Measurements from ENCODE around the gene MSN. TPM values are rescaled to one million over a fixed set of nuclear protein-coding genes. Genes with fewer than 3 reads are reported as not detected.

MSN gene
- total RNA-seq, 3 donors from 2014 or later (not counting 1 experiment from before 2014, with no cell fraction given): 866 to 1,028 (median 919) TPM

DNA sequence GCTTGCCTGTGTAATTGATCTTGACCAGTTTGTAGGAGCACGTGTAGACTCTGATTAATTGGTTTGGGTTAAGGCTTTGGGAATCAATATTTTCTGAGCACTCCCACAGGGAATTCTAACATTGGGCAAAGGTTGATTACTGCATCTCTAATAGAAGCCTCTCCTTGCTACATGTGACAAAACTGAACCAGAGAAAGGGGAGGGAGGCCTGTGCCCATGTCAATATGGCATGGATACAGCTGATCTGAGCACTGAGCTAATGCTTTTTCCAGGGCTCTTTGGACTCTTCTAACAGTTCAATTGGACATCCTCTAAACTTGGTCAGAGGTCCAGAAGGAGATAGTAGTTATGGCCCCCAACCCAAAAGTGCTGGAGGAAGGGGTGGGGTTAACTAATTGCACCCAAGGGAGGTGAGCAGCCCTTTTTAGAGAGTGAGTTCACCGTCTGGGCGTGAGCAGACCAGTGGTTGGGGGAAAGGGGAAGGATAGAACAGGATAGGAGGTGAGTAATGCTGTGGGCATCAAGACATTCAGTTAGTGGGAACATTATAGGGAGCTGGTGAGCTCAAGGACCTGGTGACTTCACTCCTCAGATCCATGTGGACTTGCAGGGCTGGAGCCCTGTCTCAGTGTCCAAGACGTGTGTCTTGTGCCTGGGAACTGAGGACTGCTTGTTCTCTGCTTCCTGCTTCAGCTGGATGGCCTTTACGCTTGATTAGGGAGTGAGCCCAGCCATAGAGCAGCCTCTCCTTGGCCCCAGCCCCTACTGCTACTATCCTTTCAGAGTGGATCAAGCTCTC is 22.8 kb downstream of the MSN start:
- intact Hi-C loops (cut with micrococcal nuclease): no loop called here
- Mint-ChIP-seq H3K36me3 (no peaks in the 10 kb centered on the region), H3K4me1 (peaks cover 86 to 95% of the 10 kb centered on the region in 2 donors), H3K27ac (peak overlapping the region; percentile 86 to 98), H3K4me3 (peak overlapping the region; percentile 78), H3K9me3 (no peaks in the 10 kb centered on the region), H3K27me3 (ENCODE audit: low read depth in 2 of 2) (no peaks in the 10 kb centered on the region)
- Histone ChIP-seq H3K27me3 (ENCODE audit: control insufficient read depth, insufficient read depth, low read length) (no peaks in the 10 kb centered on the region), H3K36me3 (ENCODE audit: control insufficient read depth, insufficient read depth, low read length) (no peaks in the 10 kb centered on the region), H3K4me3 (ENCODE audit: low read length) (no peak overlapping the region), H3K4me1 (ENCODE audit: control insufficient read depth, insufficient read depth, low read length) (peaks cover 88% of the 10 kb centered on the region), H3K27ac (ENCODE audit: low read length) (peak overlapping the region; percentile 61), H3K9me3 (ENCODE audit: control insufficient read depth, insufficient read depth, low read length) (no peaks in the 10 kb centered on the region)
- no peak for DNase-seq
- TF ChIP-seq, protein P1, sequence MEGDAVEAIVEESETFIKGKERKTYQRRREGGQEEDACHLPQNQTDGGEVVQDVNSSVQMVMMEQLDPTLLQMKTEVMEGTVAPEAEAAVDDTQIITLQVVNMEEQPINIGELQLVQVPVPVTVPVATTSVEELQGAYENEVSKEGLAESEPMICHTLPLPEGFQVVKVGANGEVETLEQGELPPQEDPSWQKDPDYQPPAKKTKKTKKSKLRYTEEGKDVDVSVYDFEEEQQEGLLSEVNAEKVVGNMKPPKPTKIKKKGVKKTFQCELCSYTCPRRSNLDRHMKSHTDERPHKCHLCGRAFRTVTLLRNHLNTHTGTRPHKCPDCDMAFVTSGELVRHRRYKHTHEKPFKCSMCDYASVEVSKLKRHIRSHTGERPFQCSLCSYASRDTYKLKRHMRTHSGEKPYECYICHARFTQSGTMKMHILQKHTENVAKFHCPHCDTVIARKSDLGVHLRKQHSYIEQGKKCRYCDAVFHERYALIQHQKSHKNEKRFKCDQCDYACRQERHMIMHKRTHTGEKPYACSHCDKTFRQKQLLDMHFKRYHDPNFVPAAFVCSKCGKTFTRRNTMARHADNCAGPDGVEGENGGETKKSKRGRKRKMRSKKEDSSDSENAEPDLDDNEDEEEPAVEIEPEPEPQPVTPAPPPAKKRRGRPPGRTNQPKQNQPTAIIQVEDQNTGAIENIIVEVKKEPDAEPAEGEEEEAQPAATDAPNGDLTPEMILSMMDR (IDR thresholded peaks at IDR 0.05): no peak
- WGBS (ENCODE audit: insufficient coverage): 26% methylated on average over 5 of the region's 5 CpGs
- peak in 1 of 3 donors; percentile 42 for ATAC-seq

DNA sequence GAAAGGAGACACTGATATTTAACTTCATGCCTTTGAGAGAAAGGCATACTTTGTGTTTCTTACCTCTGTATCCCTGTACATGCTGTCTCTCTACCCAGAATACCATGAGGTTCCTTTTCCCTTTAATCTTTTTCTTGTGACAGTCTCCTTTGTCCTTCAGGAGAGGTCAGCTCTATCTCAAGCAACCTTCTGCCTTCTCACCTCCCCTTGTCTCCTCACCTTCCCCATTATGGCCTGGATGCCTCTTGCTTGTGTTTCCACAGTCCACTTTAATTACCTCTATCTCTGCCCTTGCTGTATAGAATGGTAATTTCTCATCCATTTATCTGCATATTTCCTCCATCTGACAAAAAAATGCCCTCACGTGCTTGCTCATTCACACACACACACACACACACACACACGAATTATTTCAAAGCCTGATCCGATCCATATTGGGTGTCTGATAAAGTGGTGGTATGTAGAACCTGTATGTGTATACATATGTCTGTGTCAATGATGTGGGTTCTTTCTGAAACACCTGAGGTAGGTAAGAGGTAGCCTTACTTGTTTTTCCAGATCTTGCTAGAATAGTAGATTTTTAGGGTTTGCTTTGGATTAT is 28.5 kb downstream of the MSN start:
- Histone ChIP-seq H3K4me3 (ENCODE audit: low read length) (no peak overlapping the region), H3K36me3 (ENCODE audit: control insufficient read depth, insufficient read depth, low read length) (no peaks in the 10 kb centered on the region), H3K9me3 (ENCODE audit: control insufficient read depth, insufficient read depth, low read length) (no peaks in the 10 kb centered on the region), H3K27ac (ENCODE audit: low read length) (peak overlapping the region; percentile 85), H3K27me3 (ENCODE audit: control insufficient read depth, insufficient read depth, low read length) (no peaks in the 10 kb centered on the region), H3K4me1 (ENCODE audit: control insufficient read depth, insufficient read depth, low read length) (peaks cover 84% of the 10 kb centered on the region)
- intact Hi-C loops (cut with micrococcal nuclease): loop anchor here (1.0 kb wide), 1 partner anchor 101 kb away; no protein-coding TSS in a partner anchor
- ATAC-seq: no peak
- H3K9me3 Mint-ChIP-seq: no peaks in the 10 kb centered on the region
- TF ChIP-seq, protein P1 (IDR thresholded peaks at IDR 0.05): no peak
- H3K4me3 Mint-ChIP-seq: peak overlapping the region; percentile 81
- peak overlapping the region; percentile 86 to 98 for H3K27ac Mint-ChIP-seq
- WGBS (ENCODE audit: insufficient coverage): no CpG with 5 or more reads among the region's 3 CpGs
- H3K27me3 Mint-ChIP-seq (ENCODE audit: low read depth in 2 of 2): no peaks in the 10 kb centered on the region
- peaks cover 84 to 97% of the 10 kb centered on the region in 2 donors for H3K4me1 Mint-ChIP-seq
- no peaks in the 10 kb centered on the region for H3K36me3 Mint-ChIP-seq
- peak in 1 of 2 donors; percentile 33 for DNase-seq

DNA sequence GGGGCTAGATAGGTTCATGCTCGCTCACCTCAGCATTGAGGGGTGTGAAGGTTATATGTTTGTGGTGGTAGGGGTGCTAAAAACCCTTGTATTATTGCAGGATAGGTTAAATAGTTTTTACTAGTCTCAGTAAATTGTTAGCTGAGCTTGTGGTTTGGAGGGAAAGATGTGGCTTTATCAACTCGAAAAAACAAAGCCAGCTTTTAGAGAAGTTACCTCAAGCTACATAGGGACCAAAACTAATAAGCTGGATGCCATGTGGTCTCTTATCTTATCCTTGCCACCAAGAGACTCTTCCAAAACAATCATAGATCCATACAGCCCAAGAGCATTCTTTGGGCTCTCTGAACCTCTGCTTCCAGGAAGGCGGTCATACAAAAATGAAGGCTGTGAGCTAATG is 29.2 kb downstream of the MSN start:
- H3K4me3 ChIP-seq (ENCODE audit: low read length): no peak overlapping the region
- no peaks in the 10 kb centered on the region for H3K9me3 Mint-ChIP-seq
- peak overlapping the region; percentile 85 for H3K27ac ChIP-seq (ENCODE audit: low read length)
- H3K27me3 Mint-ChIP-seq (ENCODE audit: low read depth in 2 of 2): no peaks in the 10 kb centered on the region
- no peaks in the 10 kb centered on the region for H3K27me3 ChIP-seq (ENCODE audit: control insufficient read depth, insufficient read depth, low read length)
- H3K4me1 ChIP-seq (ENCODE audit: control insufficient read depth, insufficient read depth, low read length): peaks cover 84% of the 10 kb centered on the region
- H3K4me3 Mint-ChIP-seq: peak overlapping the region; percentile 81
- intact Hi-C loops (cut with micrococcal nuclease): no loop called here
- H3K36me3 Mint-ChIP-seq: no peaks in the 10 kb centered on the region
- TF ChIP-seq, protein P1 (IDR thresholded peaks at IDR 0.05): no peak
- 4% methylated on average over 2 of the region's 3 CpGs for WGBS (ENCODE audit: insufficient coverage)
- peak overlapping the region; percentile 86 to 98 for H3K27ac Mint-ChIP-seq
- H3K4me1 Mint-ChIP-seq: peaks cover 84 to 97% of the 10 kb centered on the region in 2 donors
- H3K36me3 ChIP-seq (ENCODE audit: control insufficient read depth, insufficient read depth, low read length): peaks cover 2% of the 10 kb centered on the region
- peak; percentile 33 to 55 (median 51) for ATAC-seq
- no peaks in the 10 kb centered on the region for H3K9me3 ChIP-seq (ENCODE audit: control insufficient read depth, insufficient read depth, low read length)
- DNase-seq: peak in 1 of 2 donors; percentile 47
